K562 (cell line): ENCODE results near the gene DIO3. TPM values are rescaled to one million over a fixed set of nuclear protein-coding genes. Genes with fewer than 3 reads are reported as not detected.
"Not testable (repeated sequence)": the region's sequence is repeated elsewhere in the genome, so short reads cannot be mapped to it uniquely, and the experiment has no call there.

Experiments used
- ATAC-seq: fragments of 200-7000 bp; cut with Tn5 transposase; 3 replicates; pipeline ENCODE4 v1.9.1; 2020; ENCODE audit warnings: moderate library complexity
- BruUV-seq: library from RNA; stranded (reverse); fragments of 400-500 nt; replicated peaks from 2 replicates; lab custom pipeline; 2021; lab: Mats Ljungman, UMichigan
- CTCF ChIA-PET: fragments of 300-600 bp; formaldehyde crosslinking; extraction: SDS; loops from one replicate; lab custom pipeline; 2021; ENCODE audit warnings: low intra/inter-chr PET ratio; lab: Yijun Ruan, JAX
- POLR2A ChIA-PET: fragments of 300-600, 350-650 bp; sonication (Branson Sonifier 250); formaldehyde crosslinking; extraction: SDS; loops from one replicate; lab custom pipeline; 2021; ENCODE audit warnings: antibody characterized with exemption, inconsistent platforms; lab: Yijun Ruan, JAX
- DNase-seq, 4 experiments: peaks; one replicate each; pipeline versions ENCODE4 v3.0.0 to v3.0.0-alpha.2; 2011 to 2018; ENCODE audit warnings: low spot score in 3 of 4, mixed read lengths in 3 of 4; ENCODE audit errors: extremely low read depth in 1 of 4
- FAIRE-seq: peaks from 2 replicates; lab custom pipeline; 2011; peaks lifted over from hg19 to GRCh38; lab: Jason Lieb, UNC
- H2AFZ ChIP-seq: 2 replicates; pipeline ENCODE4 v1.6.0; 2011; ENCODE audit warnings: low read depth, low read length, control low read depth, inconsistent platforms
- H3K27ac ChIP-seq: fragments of 200-600 bp; 3 replicates; pipeline ENCODE4 v1.8.0; 2011; ENCODE audit warnings: low read depth, mild to moderate bottlenecking, control low read depth, inconsistent platforms, low read length, moderate library complexity, mixed read lengths; ENCODE audit errors: extremely low read depth
- H3K27me3 ChIP-seq, 2 experiments: fragments of 300-600 bp in 1 of 2; 2 replicates in 1 of 2; 3 replicates in 1 of 2; pipeline versions ENCODE4 v1.6.0 to v1.8.0; 2011; ENCODE audit warnings: inconsistent platforms in 2 of 2, low read length in 2 of 2, mild to moderate bottlenecking in 1 of 2, mixed read lengths in 1 of 2, moderate library complexity in 1 of 2; ENCODE audit not compliant: control insufficient read depth in 2 of 2, insufficient read depth in 2 of 2
- H3K36me3 ChIP-seq: fragments of 300-600 bp; 3 replicates; pipeline ENCODE4 v1.8.0; 2011; ENCODE audit warnings: mild to moderate bottlenecking, low read length, inconsistent platforms; ENCODE audit not compliant: control insufficient read depth, insufficient read depth
- H3K4me1 ChIP-seq, 2 experiments: fragments of 200-600 bp in 1 of 2; replicated peaks in 1 of 2; 2 replicates in 1 of 2; 3 replicates in 1 of 2; pipeline versions ENCODE4 v1.5.1 to v1.8.0; 2011; ENCODE audit warnings: inconsistent platforms in 2 of 2, low read length in 2 of 2, mild to moderate bottlenecking in 1 of 2, mixed read lengths in 1 of 2, moderate library complexity in 1 of 2; ENCODE audit not compliant: control insufficient read depth in 2 of 2, insufficient read depth in 2 of 2
- H3K4me2 ChIP-seq: 2 replicates; pipeline ENCODE4 v1.6.1; 2011; ENCODE audit warnings: low read length, control low read depth, inconsistent platforms, mixed read lengths; ENCODE audit not compliant: insufficient read depth
- H3K4me3 ChIP-seq: fragments of 200-600 bp; sonication (generic), shearing (Covaris generic); 2 replicates; pipeline ENCODE4 v1.5.1; 2016; ENCODE audit warnings: control low read depth, inconsistent platforms
- H3K79me2 ChIP-seq: fragments of 200-600 bp; 3 replicates; pipeline ENCODE4 v1.8.0; 2011; ENCODE audit warnings: low read length, inconsistent platforms; ENCODE audit not compliant: control insufficient read depth, insufficient read depth
- H3K9ac ChIP-seq, 2 experiments: 2 replicates each; pipeline versions ENCODE4 v1.6.0 to v1.6.1; 2011; ENCODE audit warnings: low read depth in 2 of 2, low read length in 2 of 2, control low read depth in 1 of 2, inconsistent platforms in 1 of 2, mild to moderate bottlenecking in 1 of 2, mixed read lengths in 1 of 2; ENCODE audit not compliant: insufficient read depth in 1 of 2
- H3K9me1 ChIP-seq: one replicate; pipeline ENCODE4 v1.6.0; 2011; ENCODE audit warnings: inconsistent platforms, mild to moderate bottlenecking, low read length, moderate library complexity; ENCODE audit not compliant: control insufficient read depth, insufficient read depth
- H3K9me3 ChIP-seq: replicated peaks from 2 replicates; pipeline ENCODE4 v1.5.1; 2011; ENCODE audit warnings: low read depth, low read length, inconsistent platforms; ENCODE audit not compliant: control insufficient read depth, insufficient read depth
- H4K20me1 ChIP-seq: replicated peaks from 2 replicates; pipeline ENCODE4 v1.6.1; 2011; ENCODE audit warnings: low read length, inconsistent platforms, mixed read lengths; ENCODE audit not compliant: control insufficient read depth, insufficient read depth
- CREB1 ChIP-seq, 2 experiments: sonication (generic) in 1 of 2; formaldehyde crosslinking in 1 of 2; IDR thresholded peaks; 2 replicates each; pipeline versions ENCODE4 v1.6.1 to v1.8.0; 2012 to 2022; ENCODE audit warnings: inconsistent platforms in 1 of 2, mild to moderate bottlenecking in 1 of 2, missing genetic modification reagents in 1 of 2, moderate library complexity in 1 of 2
- DPF2 ChIP-seq: fragments of 450-650 bp; IDR thresholded peaks from 2 replicates; pipeline ENCODE4 v1.6.1; 2016
- XRCC3 ChIP-seq: fragments of 450-650 bp; IDR thresholded peaks from 2 replicates; pipeline ENCODE4 v1.6.1; 2017; ENCODE audit warnings: mild to moderate bottlenecking, moderate library complexity
- WGBS: fragments of 100-300 bp; shearing (Covaris generic); methylation state at CpG from one replicate; pipeline ENCODE4 v1.1.6; 2016; ENCODE audit warnings: low coverage, mixed read lengths; ENCODE audit not compliant: insufficient coverage; ENCODE audit errors: missing lambda C conversion rate; 5-methylcytosine and 5-hydroxymethylcytosine counted together
- in situ Hi-C: fragments of 300-500 bp; cut with MboI; formaldehyde crosslinking; loops from 4 replicates; pipeline ENCODE4 v1.15.0; 2018; ENCODE audit warnings: inconsistent platforms, mixed read lengths
- intact Hi-C: fragments of 100-400 bp; cut with micrococcal nuclease; formaldehyde crosslinking; loops from 2 replicates; pipeline ENCODE4 v1.14.2; 2022
- polyA plus RNA-seq, 8 experiments: library from polyadenylated mRNA; depleted of rRNA in 4 of 8; stranded (reverse) in 5 of 8; unstranded in 3 of 8; fragments of >200 nt; fragmentation: Nextera tagmentation in 2 of 8; fragmentation: Illumina TruSeq in 1 of 8; extraction: Ambion mirVana in 2 of 8; extraction: Trizol in 1 of 8; gene quantifications; 2 replicates each; pipeline versions ENCODE4 v1.2.1 to v1.2.3, GENCODE V29; 2011 to 2014; ENCODE audit warnings: inconsistent platforms in 1 of 8, missing spikeins in 1 of 8
- total RNA-seq, 7 experiments: library from RNA; depleted of rRNA in 6 of 7; stranded (reverse); fragments of >200 nt in 6 of 7; fragmentation: Illumina TruSeq in 2 of 7; extraction: Trizol in 2 of 7; gene quantifications; 2 replicates each; pipeline versions ENCODE4 v1.2.1 to v1.2.3, GENCODE V29; 2011 to 2021; ENCODE audit warnings: low replicate concordance in 1 of 7
- TF ChIP-seq, protein P1 (sequence below): fragments of 450-650 bp; IDR thresholded peaks from 2 replicates; pipeline ENCODE4 v1.6.1; 2017; ENCODE audit warnings: antibody characterized with exemption, mild to moderate bottlenecking

Gene DIO3
- total and polyA plus RNA-seq, 9 of the 15 experiments (the other 6 are each of a cell fraction or from before 2014, with no cell fraction given) = not detected

DNA sequence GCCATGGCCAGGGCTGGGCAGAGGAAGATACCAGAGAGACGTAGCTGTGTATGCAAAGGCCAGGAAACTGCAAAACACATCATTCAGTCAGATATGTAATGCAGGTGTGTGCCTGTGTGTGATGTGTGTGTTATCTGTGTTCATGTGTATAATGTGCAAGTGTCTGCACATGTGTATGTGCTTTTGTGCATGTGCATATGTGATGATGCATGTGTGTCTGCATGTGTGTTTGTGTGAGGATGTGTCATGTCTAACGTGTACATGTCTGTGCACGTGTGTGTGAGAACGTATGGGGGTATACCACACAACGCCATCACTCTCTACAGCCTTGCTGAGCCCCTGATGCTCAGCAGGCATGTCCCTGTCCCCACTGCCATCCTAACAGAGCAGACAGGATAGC lies 9.7 kb downstream of the DIO3 start (continued):
- TF ChIP-seq, protein P1, sequence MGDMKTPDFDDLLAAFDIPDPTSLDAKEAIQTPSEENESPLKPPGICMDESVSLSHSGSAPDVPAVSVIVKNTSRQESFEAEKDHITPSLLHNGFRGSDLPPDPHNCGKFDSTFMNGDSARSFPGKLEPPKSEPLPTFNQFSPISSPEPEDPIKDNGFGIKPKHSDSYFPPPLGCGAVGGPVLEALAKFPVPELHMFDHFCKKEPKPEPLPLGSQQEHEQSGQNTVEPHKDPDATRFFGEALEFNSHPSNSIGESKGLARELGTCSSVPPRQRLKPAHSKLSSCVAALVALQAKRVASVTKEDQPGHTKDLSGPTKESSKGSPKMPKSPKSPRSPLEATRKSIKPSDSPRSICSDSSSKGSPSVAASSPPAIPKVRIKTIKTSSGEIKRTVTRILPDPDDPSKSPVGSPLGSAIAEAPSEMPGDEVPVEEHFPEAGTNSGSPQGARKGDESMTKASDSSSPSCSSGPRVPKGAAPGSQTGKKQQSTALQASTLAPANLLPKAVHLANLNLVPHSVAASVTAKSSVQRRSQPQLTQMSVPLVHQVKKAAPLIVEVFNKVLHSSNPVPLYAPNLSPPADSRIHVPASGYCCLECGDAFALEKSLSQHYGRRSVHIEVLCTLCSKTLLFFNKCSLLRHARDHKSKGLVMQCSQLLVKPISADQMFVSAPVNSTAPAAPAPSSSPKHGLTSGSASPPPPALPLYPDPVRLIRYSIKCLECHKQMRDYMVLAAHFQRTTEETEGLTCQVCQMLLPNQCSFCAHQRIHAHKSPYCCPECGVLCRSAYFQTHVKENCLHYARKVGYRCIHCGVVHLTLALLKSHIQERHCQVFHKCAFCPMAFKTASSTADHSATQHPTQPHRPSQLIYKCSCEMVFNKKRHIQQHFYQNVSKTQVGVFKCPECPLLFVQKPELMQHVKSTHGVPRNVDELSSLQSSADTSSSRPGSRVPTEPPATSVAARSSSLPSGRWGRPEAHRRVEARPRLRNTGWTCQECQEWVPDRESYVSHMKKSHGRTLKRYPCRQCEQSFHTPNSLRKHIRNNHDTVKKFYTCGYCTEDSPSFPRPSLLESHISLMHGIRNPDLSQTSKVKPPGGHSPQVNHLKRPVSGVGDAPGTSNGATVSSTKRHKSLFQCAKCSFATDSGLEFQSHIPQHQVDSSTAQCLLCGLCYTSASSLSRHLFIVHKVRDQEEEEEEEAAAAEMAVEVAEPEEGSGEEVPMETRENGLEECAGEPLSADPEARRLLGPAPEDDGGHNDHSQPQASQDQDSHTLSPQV = no peak
- TF ChIP-seq DPF2 (no peak), CREB1 (IDR thresholded peaks at IDR 0.05) (no peak), CREB1 (CRISPR knock-in tag; IDR thresholded peaks at IDR 0.05) (no peak), XRCC3 (no peak)

DNA sequence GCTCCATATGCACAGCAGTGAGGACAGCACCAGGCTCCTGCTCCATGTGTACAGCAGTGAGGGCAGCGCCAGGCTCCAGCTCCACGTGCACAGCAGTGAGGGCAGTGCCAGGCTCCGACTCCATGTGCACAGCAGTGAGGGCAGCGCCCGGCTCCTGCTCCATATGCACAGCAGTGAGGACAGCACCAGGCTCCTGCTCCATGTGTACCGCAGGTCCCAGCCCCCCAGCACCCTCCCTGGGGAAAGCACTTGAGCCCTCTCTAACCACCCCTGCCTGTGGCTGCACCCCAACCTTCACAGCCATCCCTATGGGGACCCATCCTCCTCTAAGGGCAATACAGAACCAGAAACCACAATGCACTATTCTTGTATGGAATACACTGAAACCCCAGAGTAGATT lies 11.2 kb downstream of the DIO3 start:
- H3K9ac ChIP-seq, H3K9me1 ChIP-seq, POLR2A ChIA-PET, H3K4me3 ChIP-seq, H3K36me3 ChIP-seq, H3K4me1 ChIP-seq, H4K20me1 ChIP-seq, BruUV-seq, ATAC-seq, H2AFZ ChIP-seq, FAIRE-seq, DNase-seq, H3K9me3 ChIP-seq, H3K4me2 ChIP-seq, intact Hi-C loops, in situ Hi-C loops, H3K79me2 ChIP-seq, H3K27ac ChIP-seq, H3K27me3 ChIP-seq: not testable (repeated sequence)
- 15% methylated on average over 6 of the region's 6 CpGs for WGBS
- CTCF ChIA-PET = interaction anchor here (0.6 kb wide), 1 partner anchor 573 kb away, joined by 4 read pairs; no protein-coding TSS in a partner anchor
